Trophoblast cell (in vitro differentiated cells and primary cell): Measurements from ENCODE around the gene IER5L.
A peak's percentile ranks its signal among the peaks of the same experiment; 100 is the strongest.

Source experiments
- DNase-seq, 2 donors: peaks; one replicate each; pipeline ENCODE4 v3.0.0-alpha.2; 2016
- H2AFZ ChIP-seq: 2 replicates; pipeline ENCODE4 v1.6.1; 2013; ENCODE audit warnings: low read length, moderate library complexity, mild to moderate bottlenecking; ENCODE audit not compliant: insufficient read depth, poor library complexity
- H2AK5ac ChIP-seq: 2 replicates; pipeline ENCODE4 v1.6.1; 2013; ENCODE audit warnings: mild to moderate bottlenecking, low read length
- H2BK120ac ChIP-seq: 2 replicates; pipeline ENCODE4 v1.6.1; 2013; ENCODE audit warnings: low read length, mild to moderate bottlenecking, moderate library complexity; ENCODE audit not compliant: insufficient read depth, poor library complexity
- H2BK12ac ChIP-seq: 2 replicates; pipeline ENCODE4 v1.6.1; 2013; ENCODE audit warnings: mild to moderate bottlenecking, low read length, moderate library complexity
- H2BK5ac ChIP-seq: 2 replicates; pipeline ENCODE4 v1.6.1; 2013; ENCODE audit warnings: low read length, low read depth, moderate library complexity, mild to moderate bottlenecking; ENCODE audit not compliant: poor library complexity
- H3K14ac ChIP-seq: 2 replicates; pipeline ENCODE4 v1.6.1; 2013; ENCODE audit warnings: mild to moderate bottlenecking, low read length
- H3K18ac ChIP-seq: 2 replicates; pipeline ENCODE4 v1.6.1; 2013; ENCODE audit warnings: mild to moderate bottlenecking, low read length
- H3K23ac ChIP-seq: 2 replicates; pipeline ENCODE4 v1.6.1; 2013; ENCODE audit warnings: low read length
- H3K27ac ChIP-seq: 2 replicates; pipeline ENCODE4 v1.5.1; 2013; ENCODE audit warnings: low read depth, mild to moderate bottlenecking, inconsistent platforms, low read length, moderate library complexity
- H3K27me3 ChIP-seq: 2 replicates; pipeline ENCODE4 v1.6.1; 2013; ENCODE audit warnings: inconsistent platforms, mild to moderate bottlenecking, low read length, moderate library complexity; ENCODE audit not compliant: insufficient read depth
- H3K36me3 ChIP-seq, 2 experiments: 1 replicate in 1 of 2; 2 replicates in 1 of 2; pipeline ENCODE4 v1.6.1; 2013; ENCODE audit warnings: low read length in 2 of 2, mild to moderate bottlenecking in 2 of 2, moderate library complexity in 1 of 2; ENCODE audit not compliant: insufficient read depth in 2 of 2, control insufficient read depth in 1 of 2
- H3K4ac ChIP-seq: 2 replicates; pipeline ENCODE4 v1.6.1; 2013; ENCODE audit warnings: low read depth, mild to moderate bottlenecking, low read length, moderate library complexity
- H3K4me1 ChIP-seq, 2 experiments: 1 replicate in 1 of 2; 2 replicates in 1 of 2; pipeline ENCODE4 v1.6.1; 2013; ENCODE audit warnings: low read length in 2 of 2, mild to moderate bottlenecking in 2 of 2, moderate library complexity in 1 of 2; ENCODE audit not compliant: insufficient read depth in 2 of 2, control insufficient read depth in 1 of 2
- H3K4me2 ChIP-seq: 2 replicates; pipeline ENCODE4 v1.6.1; 2013; ENCODE audit warnings: inconsistent platforms, mild to moderate bottlenecking, low read length, moderate library complexity
- H3K4me3 ChIP-seq: 2 replicates; pipeline ENCODE4 v1.5.1; 2013; ENCODE audit warnings: mild to moderate bottlenecking, low read depth, low read length, inconsistent platforms
- H3K79me1 ChIP-seq: one replicate; pipeline ENCODE4 v1.6.1; 2013; ENCODE audit warnings: low read length
- H3K79me2 ChIP-seq: 2 replicates; pipeline ENCODE4 v1.6.1; 2013; ENCODE audit warnings: low read length, mild to moderate bottlenecking; ENCODE audit not compliant: control insufficient read depth, insufficient read depth, poor library complexity
- H3K9ac ChIP-seq: 2 replicates; pipeline ENCODE4 v1.6.1; 2013; ENCODE audit warnings: mild to moderate bottlenecking, low read length
- H3K9me3 ChIP-seq: 2 replicates; pipeline ENCODE4 v1.6.1; 2013; ENCODE audit warnings: low read depth, mild to moderate bottlenecking, control low read depth, inconsistent platforms, low read length; ENCODE audit not compliant: insufficient read depth
- H4K12ac ChIP-seq: 2 replicates; pipeline ENCODE4 v1.6.1; 2013; ENCODE audit warnings: low read depth, mild to moderate bottlenecking, low read length, moderate library complexity
- H4K8ac ChIP-seq: 2 replicates; pipeline ENCODE4 v1.6.1; 2013; ENCODE audit warnings: low read depth, mild to moderate bottlenecking, low read length, moderate library complexity
- H4K91ac ChIP-seq: one replicate; pipeline ENCODE4 v1.6.1; 2013; ENCODE audit warnings: low read depth, mild to moderate bottlenecking, low read length, moderate library complexity
- WGBS: extraction: QIAGEN DNeasy Blood & Tissue Kit; methylation state at CpG from one replicate; pipeline ENCODE4 v1.1.7; 2013; ENCODE audit warnings: missing lambda C conversion rate; ENCODE audit not compliant: insufficient read length, insufficient coverage; ENCODE audit errors: extremely low coverage; 5-methylcytosine and 5-hydroxymethylcytosine counted together

Gene IER5L

DNA sequence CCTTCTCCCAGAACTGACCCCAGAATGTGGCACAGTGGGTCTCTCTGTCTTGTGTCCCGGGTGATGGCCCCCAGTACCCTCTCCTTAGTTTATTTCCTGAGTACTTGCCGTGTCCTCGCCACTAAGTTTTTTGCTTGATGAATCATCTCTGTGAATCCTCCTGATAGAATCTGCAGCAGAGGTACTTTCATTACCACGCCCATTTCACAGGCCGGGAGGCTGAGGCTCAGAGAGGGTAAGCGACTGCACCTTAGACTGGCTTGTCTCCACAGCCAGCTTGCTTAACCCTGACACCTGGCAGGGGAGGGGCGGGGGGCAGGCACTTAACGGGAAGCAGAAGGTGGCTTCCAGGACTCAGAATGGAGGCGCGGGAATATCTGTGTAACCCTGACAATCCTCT is 7.9 kb upstream of the IER5L start:
- Histone ChIP-seq H2BK5ac (no peak overlapping the region), H3K9ac (no peak overlapping the region), H3K14ac (no peak overlapping the region), H3K27me3 (no peaks in the 10 kb centered on the region), H3K27ac (no peak overlapping the region), H2AFZ (no peak overlapping the region), H2BK12ac (no peak overlapping the region), H2AK5ac (no peak overlapping the region), H4K8ac (no peak overlapping the region), H3K4me1 (peaks cover 0 to 4% of the 10 kb centered on the region in 2 experiments), H3K4me3 (no peak overlapping the region), H2BK120ac (no peak overlapping the region), H3K18ac (no peak overlapping the region), H3K79me1 (no peaks in the 10 kb centered on the region), H3K4ac (no peak overlapping the region), H3K9me3 (peaks cover 6% of the 10 kb centered on the region), H4K91ac (no peak overlapping the region), H3K23ac (no peak overlapping the region), H3K4me2 (no peak overlapping the region), H3K79me2 (no peaks in the 10 kb centered on the region), H3K36me3 (no peaks in the 10 kb centered on the region), H4K12ac (no peak overlapping the region)
- WGBS = no CpG with 5 or more reads among the region's 10 CpGs
- DNase-seq = peak; percentile 67 to 81

GRCh38 chr9:129185402-129185801 is 7.3 kb upstream of the IER5L start:
- H4K91ac ChIP-seq = no peak overlapping the region
- no peak overlapping the region for H3K27ac ChIP-seq
- H3K79me1 ChIP-seq = no peaks in the 10 kb centered on the region
- H3K18ac ChIP-seq = no peak overlapping the region
- no peak for DNase-seq
- H3K4me3 ChIP-seq = peak overlapping the region; percentile 38
- no peak overlapping the region for H3K14ac ChIP-seq
- H2BK5ac ChIP-seq = no peak overlapping the region
- no peak overlapping the region for H2BK12ac ChIP-seq
- no peaks in the 10 kb centered on the region for H3K79me2 ChIP-seq
- no peak overlapping the region for H2AFZ ChIP-seq
- H3K27me3 ChIP-seq = no peaks in the 10 kb centered on the region
- peaks cover 0 to 4% of the 10 kb centered on the region in 2 experiments for H3K4me1 ChIP-seq
- peak overlapping the region; percentile 0 for H3K23ac ChIP-seq
- peaks cover 6% of the 10 kb centered on the region for H3K9me3 ChIP-seq
- no peaks in the 10 kb centered on the region for H3K36me3 ChIP-seq
- H2AK5ac ChIP-seq = no peak overlapping the region
- H2BK120ac ChIP-seq = no peak overlapping the region
- no peak overlapping the region for H3K4me2 ChIP-seq
- H4K12ac ChIP-seq = no peak overlapping the region
- H4K8ac ChIP-seq = no peak overlapping the region
- H3K9ac ChIP-seq = peak overlapping the region; percentile 11
- no peak overlapping the region for H3K4ac ChIP-seq
- no CpG with 5 or more reads among the region's 6 CpGs for WGBS

DNA sequence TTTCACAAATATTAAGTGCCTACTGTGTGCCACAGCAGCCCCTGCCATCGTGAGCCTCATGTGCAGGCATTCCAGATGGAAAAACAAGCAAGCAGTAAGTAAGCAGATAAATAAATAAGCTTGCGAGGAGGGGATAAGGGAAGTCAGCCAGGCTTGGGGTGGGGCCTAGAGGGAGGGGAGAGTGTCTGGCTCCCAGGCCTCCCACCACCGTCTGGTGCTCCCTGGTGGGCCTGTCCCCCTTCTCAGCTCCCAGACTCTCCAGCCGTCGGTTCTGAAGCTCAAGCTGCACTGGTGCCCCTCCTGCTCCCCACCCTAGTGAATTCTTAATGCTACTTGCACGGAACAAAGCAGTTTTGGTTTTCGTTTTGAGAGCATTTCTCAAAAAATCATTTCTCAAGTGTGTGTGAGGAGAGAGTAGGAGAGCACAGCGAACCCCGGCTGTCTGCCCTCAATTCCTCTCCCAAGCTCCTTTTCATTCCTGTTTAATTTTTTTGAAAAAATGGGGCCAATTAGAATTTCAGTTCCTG is 6.6 kb upstream of the IER5L start:
- no peaks in the 10 kb centered on the region for H3K79me1 ChIP-seq
- no peak overlapping the region for H4K91ac ChIP-seq
- peaks cover 6% of the 10 kb centered on the region for H3K9me3 ChIP-seq
- no peak overlapping the region for H3K18ac ChIP-seq
- no peak overlapping the region for H3K4ac ChIP-seq
- no peaks in the 10 kb centered on the region for H3K27me3 ChIP-seq
- H3K4me2 ChIP-seq = no peak overlapping the region
- WGBS = no CpG with 5 or more reads among the region's 9 CpGs
- no peaks in the 10 kb centered on the region for H3K36me3 ChIP-seq
- no peak for DNase-seq
- H3K14ac ChIP-seq = no peak overlapping the region
- H3K27ac ChIP-seq = no peak overlapping the region
- no peak overlapping the region for H3K9ac ChIP-seq
- H2BK120ac ChIP-seq = no peak overlapping the region
- H2AK5ac ChIP-seq = no peak overlapping the region
- H3K23ac ChIP-seq = no peak overlapping the region
- H3K4me1 ChIP-seq = peaks cover 0 to 4% of the 10 kb centered on the region in 2 experiments
- H3K79me2 ChIP-seq = no peaks in the 10 kb centered on the region
- H2AFZ ChIP-seq = no peak overlapping the region
- no peak overlapping the region for H2BK12ac ChIP-seq
- H4K12ac ChIP-seq = no peak overlapping the region
- H4K8ac ChIP-seq = no peak overlapping the region
- H2BK5ac ChIP-seq = no peak overlapping the region
- no peak overlapping the region for H3K4me3 ChIP-seq

DNA sequence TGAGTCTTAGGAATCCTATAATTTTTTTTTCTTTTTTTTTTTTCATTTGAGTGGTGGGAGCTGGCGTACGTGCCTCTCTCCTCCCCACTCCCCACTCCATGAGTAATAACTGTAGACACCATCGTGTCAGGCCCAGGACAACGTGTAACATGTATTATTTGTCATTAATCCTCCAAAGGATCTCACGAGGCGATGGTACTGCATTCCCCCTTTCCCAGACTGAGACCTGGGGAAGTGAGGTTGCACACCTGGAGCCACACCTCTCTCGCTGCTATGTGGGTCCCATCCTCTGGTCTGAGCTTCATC is 6.1 kb upstream of the IER5L start:
- H3K23ac ChIP-seq = no peak overlapping the region
- no CpG with 5 or more reads among the region's 7 CpGs for WGBS
- no peak overlapping the region for H3K9ac ChIP-seq
- H4K91ac ChIP-seq = no peak overlapping the region
- no peaks in the 10 kb centered on the region for H3K79me2 ChIP-seq
- H2AFZ ChIP-seq = no peak overlapping the region
- no peak overlapping the region for H3K14ac ChIP-seq
- no peak overlapping the region for H2BK12ac ChIP-seq
- H3K79me1 ChIP-seq = no peaks in the 10 kb centered on the region
- no peak overlapping the region for H3K4me3 ChIP-seq
- peaks cover 6% of the 10 kb centered on the region for H3K9me3 ChIP-seq
- no peak overlapping the region for H2BK5ac ChIP-seq
- H3K4me2 ChIP-seq = no peak overlapping the region
- H3K4me1 ChIP-seq = peaks cover 4% of the 10 kb centered on the region in 2 experiments
- no peak overlapping the region for H4K12ac ChIP-seq
- no peaks in the 10 kb centered on the region for H3K27me3 ChIP-seq
- H2BK120ac ChIP-seq = no peak overlapping the region
- DNase-seq = no peak
- H3K18ac ChIP-seq = no peak overlapping the region
- no peak overlapping the region for H2AK5ac ChIP-seq
- no peak overlapping the region for H3K4ac ChIP-seq
- H4K8ac ChIP-seq = no peak overlapping the region
- no peaks in the 10 kb centered on the region for H3K36me3 ChIP-seq
- H3K27ac ChIP-seq = no peak overlapping the region
